Ishikawa (cell line): ENCODE results near the gene AMMECR1.

ENCODE experiments used
- CEBPB ChIP-seq: IDR thresholded peaks from 2 replicates; pipeline ENCODE4 v1.6.1; 2012
- CREB1 ChIP-seq: IDR thresholded peaks from 2 replicates; pipeline ENCODE4 v1.6.1; 2012; ENCODE audit warnings: low read depth
- EGR1 ChIP-seq: IDR thresholded peaks from 2 replicates; pipeline ENCODE4 v1.6.1; 2012
- EP300 ChIP-seq: IDR thresholded peaks from 2 replicates; pipeline ENCODE4 v1.6.1; 2012; ENCODE audit warnings: borderline replicate concordance
- FOXM1 ChIP-seq: IDR thresholded peaks from 2 replicates; pipeline ENCODE4 v1.6.1; 2012; ENCODE audit warnings: low read depth, borderline replicate concordance
- NFIC ChIP-seq: IDR thresholded peaks from 2 replicates; pipeline ENCODE4 v1.6.1; 2012
- RAD21 ChIP-seq: IDR thresholded peaks from 2 replicates; pipeline ENCODE4 v1.6.1; 2012; ENCODE audit warnings: low read depth
- TAF1 ChIP-seq: IDR thresholded peaks from 2 replicates; pipeline ENCODE4 v1.6.1; 2012; ENCODE audit warnings: low read depth, mild to moderate bottlenecking
- TCF12 ChIP-seq: IDR thresholded peaks from 2 replicates; pipeline ENCODE4 v1.6.1; 2012; ENCODE audit warnings: low read depth
- TEAD4 ChIP-seq: IDR thresholded peaks from 2 replicates; pipeline ENCODE4 v1.6.1; 2012
- YY1 ChIP-seq: IDR thresholded peaks from 2 replicates; pipeline ENCODE4 v1.6.1; 2012; ENCODE audit warnings: low read depth
- ZBTB7A ChIP-seq: IDR thresholded peaks from 2 replicates; pipeline ENCODE4 v1.6.1; 2012; ENCODE audit warnings: low read depth
- TF ChIP-seq, protein P1 (sequence below): IDR thresholded peaks from 2 replicates; pipeline ENCODE4 v1.6.1; 2012
- TF ChIP-seq, protein P2 (sequence below): IDR thresholded peaks from 2 replicates; pipeline ENCODE4 v1.6.1; 2012; ENCODE audit warnings: low read depth, mild to moderate bottlenecking
- TF ChIP-seq, protein P3 (sequence below): IDR thresholded peaks from 2 replicates; pipeline ENCODE4 v1.6.1; 2012

AMMECR1 gene

DNA sequence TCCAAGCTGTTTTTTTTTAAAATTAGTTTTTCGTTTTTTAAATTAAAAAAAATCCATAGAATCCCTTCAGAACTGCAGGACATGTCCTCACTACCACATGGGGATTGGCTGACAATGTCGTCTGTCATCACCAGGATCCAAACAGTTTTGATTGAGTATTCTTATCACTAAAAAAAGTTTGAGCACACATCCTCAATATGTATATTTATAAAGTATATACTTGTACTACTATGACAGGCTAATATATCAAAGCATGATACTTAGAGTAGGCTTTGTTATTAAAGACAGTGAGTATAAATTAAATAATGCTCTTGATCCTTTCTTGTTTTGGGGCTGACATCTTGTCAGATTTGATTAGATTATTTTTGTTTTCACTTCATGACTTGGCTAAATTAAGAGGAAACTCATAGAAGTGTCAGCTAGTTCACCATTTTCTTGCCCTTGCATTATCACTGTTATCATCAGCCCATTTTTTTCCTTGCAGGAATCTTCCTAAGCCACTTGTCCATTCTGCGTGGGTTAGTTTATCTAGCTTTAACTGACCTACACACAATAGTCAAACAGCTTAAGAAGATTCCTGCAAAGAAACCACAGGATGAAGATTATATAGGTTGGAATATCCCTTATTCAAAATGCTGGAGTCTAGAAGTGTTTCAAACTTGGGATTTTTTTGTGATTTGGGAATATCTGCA is 92.8 kb downstream of the AMMECR1 start:
- TF ChIP-seq EP300, result no peak
- TF ChIP-seq EGR1, result no peak
- no peak for TF ChIP-seq TEAD4
- no peak for TF ChIP-seq FOXM1
- TF ChIP-seq TCF12, result no peak
- TF ChIP-seq NFIC, result no peak
- TF ChIP-seq, protein P1, sequence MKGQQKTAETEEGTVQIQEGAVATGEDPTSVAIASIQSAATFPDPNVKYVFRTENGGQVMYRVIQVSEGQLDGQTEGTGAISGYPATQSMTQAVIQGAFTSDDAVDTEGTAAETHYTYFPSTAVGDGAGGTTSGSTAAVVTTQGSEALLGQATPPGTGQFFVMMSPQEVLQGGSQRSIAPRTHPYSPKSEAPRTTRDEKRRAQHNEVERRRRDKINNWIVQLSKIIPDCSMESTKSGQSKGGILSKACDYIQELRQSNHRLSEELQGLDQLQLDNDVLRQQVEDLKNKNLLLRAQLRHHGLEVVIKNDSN, result no peak
- TF ChIP-seq, protein P2, sequence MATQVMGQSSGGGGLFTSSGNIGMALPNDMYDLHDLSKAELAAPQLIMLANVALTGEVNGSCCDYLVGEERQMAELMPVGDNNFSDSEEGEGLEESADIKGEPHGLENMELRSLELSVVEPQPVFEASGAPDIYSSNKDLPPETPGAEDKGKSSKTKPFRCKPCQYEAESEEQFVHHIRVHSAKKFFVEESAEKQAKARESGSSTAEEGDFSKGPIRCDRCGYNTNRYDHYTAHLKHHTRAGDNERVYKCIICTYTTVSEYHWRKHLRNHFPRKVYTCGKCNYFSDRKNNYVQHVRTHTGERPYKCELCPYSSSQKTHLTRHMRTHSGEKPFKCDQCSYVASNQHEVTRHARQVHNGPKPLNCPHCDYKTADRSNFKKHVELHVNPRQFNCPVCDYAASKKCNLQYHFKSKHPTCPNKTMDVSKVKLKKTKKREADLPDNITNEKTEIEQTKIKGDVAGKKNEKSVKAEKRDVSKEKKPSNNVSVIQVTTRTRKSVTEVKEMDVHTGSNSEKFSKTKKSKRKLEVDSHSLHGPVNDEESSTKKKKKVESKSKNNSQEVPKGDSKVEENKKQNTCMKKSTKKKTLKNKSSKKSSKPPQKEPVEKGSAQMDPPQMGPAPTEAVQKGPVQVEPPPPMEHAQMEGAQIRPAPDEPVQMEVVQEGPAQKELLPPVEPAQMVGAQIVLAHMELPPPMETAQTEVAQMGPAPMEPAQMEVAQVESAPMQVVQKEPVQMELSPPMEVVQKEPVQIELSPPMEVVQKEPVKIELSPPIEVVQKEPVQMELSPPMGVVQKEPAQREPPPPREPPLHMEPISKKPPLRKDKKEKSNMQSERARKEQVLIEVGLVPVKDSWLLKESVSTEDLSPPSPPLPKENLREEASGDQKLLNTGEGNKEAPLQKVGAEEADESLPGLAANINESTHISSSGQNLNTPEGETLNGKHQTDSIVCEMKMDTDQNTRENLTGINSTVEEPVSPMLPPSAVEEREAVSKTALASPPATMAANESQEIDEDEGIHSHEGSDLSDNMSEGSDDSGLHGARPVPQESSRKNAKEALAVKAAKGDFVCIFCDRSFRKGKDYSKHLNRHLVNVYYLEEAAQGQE, result no peak
- no peak for TF ChIP-seq YY1
- no peak for TF ChIP-seq CEBPB
- TF ChIP-seq CREB1, result no peak
- TF ChIP-seq, protein P3, sequence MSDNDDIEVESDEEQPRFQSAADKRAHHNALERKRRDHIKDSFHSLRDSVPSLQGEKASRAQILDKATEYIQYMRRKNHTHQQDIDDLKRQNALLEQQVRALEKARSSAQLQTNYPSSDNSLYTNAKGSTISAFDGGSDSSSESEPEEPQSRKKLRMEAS, result no peak
- no peak for TF ChIP-seq ZBTB7A
- TF ChIP-seq RAD21, result no peak
- TF ChIP-seq TAF1, result no peak

DNA sequence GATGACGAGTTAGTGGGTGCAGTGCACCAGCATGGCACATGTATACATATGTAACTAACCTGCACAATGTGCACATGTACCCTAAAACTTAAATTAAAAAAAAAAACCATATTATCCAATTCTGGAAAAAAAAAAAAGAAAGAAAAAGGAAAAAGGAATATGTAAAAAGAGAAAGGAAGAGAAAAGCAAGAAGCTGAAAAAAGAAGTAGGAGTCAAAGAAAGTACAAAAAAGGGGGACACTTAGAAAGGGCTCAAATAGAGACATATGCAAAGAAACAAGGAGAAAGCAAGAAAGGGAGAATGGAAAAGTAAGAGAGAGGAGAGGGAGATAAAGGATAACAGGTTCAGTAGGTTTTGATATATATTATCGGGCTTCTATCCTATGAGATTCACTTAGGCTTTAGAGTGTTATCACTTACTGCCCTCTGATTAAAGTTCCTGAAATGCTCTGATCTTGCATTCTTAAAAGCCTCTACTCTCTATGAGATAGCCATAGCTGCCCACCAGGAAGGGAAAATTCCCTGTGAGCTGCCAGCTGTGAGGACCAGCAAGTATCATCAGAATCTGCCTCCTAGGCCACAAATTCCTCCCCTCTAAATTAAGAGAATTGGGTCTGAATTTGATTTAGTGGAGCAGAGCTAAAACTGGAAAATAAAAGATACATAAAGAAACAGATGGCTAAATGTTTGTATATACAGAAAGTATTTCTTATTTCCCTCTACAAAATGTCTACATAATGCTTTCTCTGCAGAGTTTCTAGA is 95.2 kb downstream of the AMMECR1 start:
- TF ChIP-seq, protein P1, result no peak
- TF ChIP-seq YY1, result no peak
- TF ChIP-seq, protein P3, result no peak
- TF ChIP-seq TAF1, result no peak
- no peak for TF ChIP-seq EP300

DNA sequence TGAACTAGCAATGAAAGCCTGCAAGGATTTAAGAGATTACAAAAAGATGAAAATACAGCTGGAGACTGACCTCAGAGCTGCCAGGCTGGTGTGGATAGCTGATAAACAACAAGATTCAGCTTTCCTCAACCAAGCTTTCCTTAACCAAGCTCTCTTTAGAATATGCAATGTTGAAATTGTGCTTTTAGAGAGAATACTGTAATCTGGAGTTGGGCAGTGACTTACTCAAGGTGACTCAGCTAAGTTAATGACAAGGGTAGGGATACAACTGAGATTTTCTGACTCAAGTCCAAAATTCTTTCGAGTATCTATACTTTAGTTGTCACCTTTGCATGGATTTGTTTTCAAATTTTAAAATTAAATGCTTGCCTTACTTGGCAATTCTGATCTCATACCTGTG is 98.0 kb downstream of the AMMECR1 start:
- TF ChIP-seq RAD21, result no peak

DNA sequence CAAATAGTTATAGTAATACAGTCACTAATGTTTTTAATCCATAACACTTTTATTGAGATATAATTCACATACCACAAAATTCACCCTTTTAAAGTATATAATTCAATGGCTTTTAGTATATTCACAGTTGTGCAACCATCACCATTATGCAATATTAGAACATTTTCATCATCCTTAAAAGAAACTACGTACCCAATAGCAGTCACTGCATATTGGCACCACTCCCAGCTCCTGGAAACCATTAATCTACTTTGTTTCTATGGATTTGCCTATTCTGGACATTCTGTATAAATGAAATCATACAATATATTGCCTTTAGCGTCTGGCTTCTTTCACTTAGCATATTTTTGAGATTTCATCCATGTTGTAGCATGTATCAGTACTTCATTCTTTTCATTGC is 99.3 kb downstream of the AMMECR1 start:
- TF ChIP-seq TCF12 (no peak), ZBTB7A (no peak), NFIC (no peak), RAD21 (no peak), CREB1 (no peak), CEBPB (no peak)
- TF ChIP-seq, protein P1, result no peak
- TF ChIP-seq, protein P2, result no peak

DNA sequence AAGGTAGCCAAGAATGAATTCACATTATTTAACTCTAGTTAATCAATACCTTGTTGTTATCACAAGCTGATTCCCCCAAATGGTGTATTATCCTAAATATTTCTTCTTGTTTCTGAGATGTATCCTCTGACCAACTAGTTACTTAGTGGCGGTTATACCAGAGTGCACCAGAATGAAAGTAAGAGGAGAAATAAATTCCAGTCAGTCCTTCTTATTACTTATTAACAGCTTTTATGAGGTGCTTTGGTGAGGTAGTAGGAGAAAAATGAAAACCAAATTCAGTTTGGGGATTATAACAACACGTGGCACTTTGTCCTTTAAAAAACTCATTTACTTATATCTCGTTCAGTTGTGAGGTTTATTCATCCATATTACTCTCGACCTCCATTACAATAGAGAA is 101.9 kb downstream of the AMMECR1 start:
- TF ChIP-seq ZBTB7A (no peak), NFIC (no peak), CREB1 (no peak), RAD21 (no peak), TEAD4 (no peak), FOXM1 (no peak), YY1 (no peak), TAF1 (no peak), TCF12 (no peak), CEBPB (no peak), EP300 (no peak), EGR1 (no peak)
- TF ChIP-seq, protein P3, result no peak
- TF ChIP-seq, protein P1, result no peak
- TF ChIP-seq, protein P2, result no peak
